Activated CD4-positive, alpha-beta T cell treated with anti-CD3 and anti-CD28 coated beads, Interleukin-2, amount 50 U/mL, for 24 hours (primary cell): ENCODE data around the gene PIAS4.

ENCODE experiments used
- DNase-seq, 2 donors: peaks; one replicate each; pipeline ENCODE4 v3.0.0-alpha.2; 2020; ENCODE audit warnings: low read depth in 1 of 2, low spot score in 1 of 2

Gene PIAS4

GRCh38 chr19:4018775-4019504 is 11.4 kb downstream of the PIAS4 start:
- DNase-seq = no peak

GRCh38 chr19:4019578-4019977 is 12.0 kb downstream of the PIAS4 start:
- DNase-seq = no peak

- no peak for DNase-seq
Observed at GRCh38 chr19:4023600-4024398, 16.3 kb downstream of the PIAS4 start.

GRCh38 chr19:4025317-4025716 is 17.8 kb downstream of the PIAS4 start:
- no peak for DNase-seq

- no peak for DNase-seq
Observed at GRCh38 chr19:4027146-4027545, 19.6 kb downstream of the PIAS4 start.

- no peak for DNase-seq
Observed at GRCh38 chr19:4028334-4029246, 21.1 kb downstream of the PIAS4 start.

- DNase-seq = no peak
Observed at GRCh38 chr19:4029247-4029614, 21.7 kb downstream of the PIAS4 start.

GRCh38 chr19:4030552-4030951 is 23.0 kb downstream of the PIAS4 start:
- DNase-seq = no peak

- DNase-seq = no peak
Observed at GRCh38 chr19:4030981-4031380, 23.4 kb downstream of the PIAS4 start.

- no peak for DNase-seq
Observed at GRCh38 chr19:4031420-4031819, 23.9 kb downstream of the PIAS4 start.

- DNase-seq = no peak
Observed at GRCh38 chr19:4032436-4032835, 24.9 kb downstream of the PIAS4 start.

GRCh38 chr19:4033028-4033956 is 25.8 kb downstream of the PIAS4 start:
- no peak for DNase-seq

- no peak for DNase-seq
Observed at GRCh38 chr19:4034048-4035017, 26.8 kb downstream of the PIAS4 start.

GRCh38 chr19:4035018-4035566 is 27.6 kb downstream of the PIAS4 start:
- DNase-seq = no peak

- no peak for DNase-seq
Observed at GRCh38 chr19:4035582-4035981, 28.0 kb downstream of the PIAS4 start.

- no peak for DNase-seq
Observed at GRCh38 chr19:4036576-4037300, 29.2 kb downstream of the PIAS4 start.

GRCh38 chr19:4037301-4037949 is 29.9 kb downstream of the PIAS4 start:
- no peak for DNase-seq

GRCh38 chr19:4038057-4038456 is 30.5 kb downstream of the PIAS4 start:
- DNase-seq = no peak
